B cell (primary cell): ENCODE measurements around the gene RNASE2.

Source experiments
- CTCF ChIP-seq: fragments of 200-600 bp; IDR thresholded peaks from one replicate; pipeline ENCODE4 v1.8.0; 2022; ENCODE audit warnings: antibody characterized with exemption, mild to moderate bottlenecking
- EZH2 ChIP-seq: IDR thresholded peaks from 2 replicates; pipeline ENCODE4 v1.6.1; 2012; ENCODE audit warnings: borderline replicate concordance, low read depth, mild to moderate bottlenecking, moderate library complexity, low read length; ENCODE audit not compliant: insufficient read depth, poor library complexity, severe bottlenecking

GRCh38 chr14:20997115-20997514 is 41.8 kb downstream of the RNASE2 start:
- TF ChIP-seq CTCF, result no peak
- TF ChIP-seq EZH2, result no peak
